Measurements from ENCODE around the gene MYCL.
"Not testable (repeated sequence)": the region's sequence is repeated elsewhere in the genome, so short reads cannot be mapped to it uniquely, and the experiment has no call there.

MYCL gene

DNA sequence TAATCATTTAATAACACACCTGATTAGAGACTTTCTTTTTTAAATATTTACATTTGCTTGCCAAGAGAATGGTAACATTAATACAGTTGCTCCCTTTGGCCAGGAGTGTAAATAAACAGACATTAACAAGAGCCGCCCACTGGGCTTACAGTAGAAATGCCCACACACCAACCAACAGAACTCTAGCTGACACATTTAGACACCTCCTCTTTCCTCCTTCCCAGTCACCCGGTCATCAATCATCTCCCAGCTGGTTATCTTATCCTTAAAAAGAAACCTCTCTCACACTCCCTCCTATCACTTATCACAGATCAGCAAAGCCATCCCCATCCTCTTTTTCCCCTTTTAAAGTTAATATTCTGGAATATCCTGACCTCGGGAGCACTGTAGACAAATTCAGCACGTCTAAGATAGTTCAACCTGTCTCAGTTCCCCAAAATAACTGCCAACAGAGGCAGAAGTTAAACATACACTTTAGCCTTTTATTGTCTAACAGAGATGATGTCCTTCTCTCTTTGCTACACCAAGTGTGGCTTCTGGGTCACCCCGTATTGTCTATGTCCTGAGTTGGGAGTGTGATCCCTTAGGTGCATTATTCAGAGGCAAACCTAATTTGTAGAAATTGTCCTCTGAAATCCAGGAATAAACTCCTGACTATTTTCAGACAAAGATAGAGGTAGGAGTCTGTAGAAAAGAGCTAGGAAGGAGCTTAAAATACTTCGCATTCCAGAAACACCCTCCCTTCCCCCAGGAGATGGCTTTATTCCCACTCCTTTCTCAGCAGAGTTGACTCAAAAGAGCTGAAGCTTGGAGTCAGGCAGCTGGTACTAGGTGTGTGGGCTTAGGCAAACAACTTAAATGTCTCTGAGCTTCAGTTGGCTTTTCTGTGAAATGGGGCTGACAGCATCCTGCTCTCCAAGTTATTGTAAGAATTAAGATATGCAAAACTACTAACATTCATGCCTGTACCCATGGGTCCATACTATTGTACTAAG is 8.8 kb downstream of the MYCL start:
- no peak for DNase-seq (ENCODE audit: low read depth in 2 of 2)

DNA sequence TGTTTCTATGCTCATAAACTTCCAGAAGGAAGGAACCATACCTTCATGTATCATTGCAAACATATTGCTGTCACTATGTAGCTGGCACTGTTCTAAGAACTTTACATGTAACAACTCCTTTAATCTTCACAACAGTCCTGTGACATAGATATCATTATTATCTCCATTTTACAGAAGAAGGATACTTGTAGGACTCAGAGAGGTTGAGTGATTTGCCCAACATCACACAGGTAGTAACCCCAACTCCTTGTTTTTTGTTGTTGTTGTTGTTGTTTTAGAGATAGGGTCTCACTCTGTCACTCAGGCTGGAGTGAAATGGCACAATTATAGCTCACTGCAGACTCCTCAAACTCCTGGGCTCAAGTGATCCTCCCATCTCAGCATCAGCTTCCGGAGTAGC is 10.8 kb downstream of the MYCL start:
- no peak for DNase-seq (ENCODE audit: low read depth in 2 of 2)

DNA sequence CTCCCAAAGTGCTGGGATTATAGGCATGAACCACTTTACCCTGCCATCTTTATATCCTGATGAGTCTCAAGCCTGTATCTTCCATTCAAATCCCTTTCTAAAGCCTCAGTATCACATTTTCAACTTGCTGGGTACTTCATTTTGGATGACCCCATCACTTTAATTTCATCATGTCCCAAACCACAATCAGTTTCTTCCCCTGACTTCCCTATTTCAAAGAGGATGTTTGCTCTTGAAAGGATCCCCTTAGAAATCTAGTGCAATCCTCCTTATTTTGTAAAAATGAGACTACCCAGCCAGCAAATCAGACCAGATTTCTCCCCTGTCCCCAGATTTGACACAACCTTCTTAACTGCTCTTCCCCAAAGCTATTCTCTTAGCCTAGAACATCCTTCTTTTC is 11.4 kb downstream of the MYCL start:
- DNase-seq (ENCODE audit: low read depth in 2 of 2) = no peak

DNA sequence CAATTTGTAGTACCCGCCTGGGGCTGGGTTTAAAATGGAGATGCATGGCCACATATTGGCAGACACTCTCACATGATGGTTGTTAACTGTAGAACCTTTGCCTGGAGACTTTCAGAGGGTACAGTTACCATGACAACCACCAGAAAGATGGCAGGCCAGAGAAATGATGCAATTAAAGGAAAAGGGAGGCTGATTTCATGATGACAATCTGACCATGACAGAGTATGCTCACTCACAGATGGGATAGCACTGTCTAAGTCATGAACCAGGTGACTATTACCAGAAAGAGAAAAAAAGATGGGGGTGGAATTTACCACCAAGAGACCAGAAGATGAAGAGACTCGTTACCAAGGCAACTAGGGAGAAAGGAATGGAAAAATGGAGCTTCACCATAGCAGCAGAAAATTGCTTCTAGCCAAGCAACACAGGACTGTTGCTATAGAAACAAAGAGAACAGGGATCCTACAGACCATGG is 14.9 kb downstream of the MYCL start:
- DNase-seq (ENCODE audit: low read depth in 2 of 2) = no peak

DNA sequence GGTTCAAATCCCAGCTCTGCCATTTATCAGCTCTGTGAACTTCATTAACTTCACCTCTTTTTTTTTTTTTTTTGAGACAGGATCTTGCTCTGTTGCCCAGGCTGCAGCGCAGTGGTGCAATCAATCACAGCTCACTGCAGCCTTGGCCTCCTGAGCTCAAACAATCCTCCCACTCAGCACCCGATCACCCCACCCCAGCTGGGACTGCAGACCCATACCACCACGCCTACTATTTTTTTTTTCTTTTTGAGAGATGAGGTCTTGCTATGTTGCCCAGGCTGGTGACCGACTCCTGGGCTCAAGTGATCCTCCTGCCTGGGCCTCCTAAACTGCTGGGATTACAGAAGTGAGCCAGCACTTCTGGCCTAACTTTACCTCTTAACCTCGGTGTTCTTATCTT is 16.2 kb downstream of the MYCL start:
- no peak for DNase-seq (ENCODE audit: low read depth in 2 of 2)

DNA sequence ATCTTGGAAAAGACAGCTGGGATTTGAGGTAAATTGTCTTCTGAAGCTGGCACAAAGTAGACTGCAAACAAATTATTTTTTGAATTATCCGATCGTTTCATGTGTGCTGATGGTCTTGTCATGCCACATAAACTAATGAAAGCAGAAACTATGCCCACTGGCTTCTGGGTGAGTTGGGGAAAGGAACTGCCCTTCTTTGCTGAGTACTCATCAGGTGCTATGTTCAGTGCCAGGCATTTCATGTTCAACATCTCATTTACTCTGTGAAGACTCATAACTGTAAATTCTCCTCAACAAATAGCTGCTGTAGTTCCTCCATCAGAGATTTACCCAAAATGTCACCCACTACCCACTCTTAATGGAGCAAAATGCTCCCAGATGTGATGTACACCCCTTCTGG is 19.6 kb downstream of the MYCL start:
- no peak for DNase-seq (ENCODE audit: low read depth in 2 of 2)

DNA sequence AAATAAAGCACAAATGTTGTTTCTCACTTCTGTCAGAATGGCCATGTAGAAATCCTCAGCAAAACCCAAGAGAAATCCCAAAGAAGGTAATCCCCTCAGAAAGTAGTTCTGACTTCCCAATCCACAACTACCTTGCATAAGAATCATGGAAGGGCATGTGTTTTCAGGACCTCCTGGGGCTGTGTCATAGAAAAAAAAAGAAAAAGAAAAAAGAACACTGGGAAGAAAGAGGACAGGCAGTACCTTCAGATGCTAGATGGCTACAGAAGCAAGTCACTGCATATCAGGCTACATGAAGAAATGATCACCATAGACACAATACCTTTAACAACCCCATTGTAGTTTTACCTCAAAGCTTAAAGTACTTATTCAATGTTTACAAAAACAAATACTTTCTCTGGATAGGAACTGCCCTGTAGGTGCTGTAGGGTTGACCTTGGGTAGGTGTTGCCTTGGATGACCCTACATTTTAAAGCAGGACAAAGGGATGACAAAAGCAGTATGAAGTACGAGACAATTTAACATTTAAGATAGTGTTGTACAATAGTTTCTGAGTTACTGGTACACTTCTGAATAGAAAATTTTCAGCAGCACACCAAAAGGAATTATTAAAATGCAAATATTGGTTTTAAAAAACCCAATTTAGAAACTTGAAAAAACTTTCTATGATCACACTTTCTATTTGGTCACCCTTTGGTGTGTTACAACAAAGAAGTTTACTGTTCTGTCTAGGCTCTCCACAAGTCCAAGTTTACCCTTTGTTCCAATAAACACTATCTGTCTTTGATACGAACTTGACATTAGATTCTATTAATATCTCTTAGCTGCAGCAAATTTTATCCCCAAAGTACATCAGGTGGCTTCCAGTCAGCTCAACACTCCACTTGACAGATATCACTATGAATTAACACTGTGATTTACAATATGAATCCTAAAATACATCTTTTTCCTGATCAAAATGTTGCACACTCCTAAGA is 23.4 kb downstream of the MYCL start:
- DNase-seq (ENCODE audit: low read depth in 2 of 2) = no peak

DNA sequence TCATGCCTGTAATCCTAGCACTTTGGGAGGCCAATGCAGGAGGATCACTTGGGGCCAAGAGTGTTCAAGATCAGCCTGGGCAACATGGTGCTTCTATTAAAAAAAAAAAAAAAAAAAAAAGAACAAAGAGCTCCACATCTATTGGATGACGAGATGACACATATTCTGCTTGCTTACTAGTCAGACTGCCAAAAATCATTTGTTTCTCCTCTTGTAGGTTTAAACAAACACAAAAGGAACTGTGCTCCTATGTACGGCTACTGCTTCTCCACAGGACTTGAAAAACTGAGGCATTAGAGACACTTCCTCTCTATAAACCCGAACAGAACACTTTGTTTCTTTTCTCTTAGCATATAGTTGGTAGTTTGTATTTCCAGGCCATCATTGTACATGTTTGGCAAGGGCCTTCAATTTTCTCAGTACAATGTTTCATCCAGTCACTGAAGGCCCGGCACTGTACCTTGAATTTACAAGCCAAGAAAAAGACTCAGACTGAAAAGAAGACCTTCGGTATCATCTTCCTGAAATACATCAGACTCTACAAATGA is 24.4 kb downstream of the MYCL start:
- no peak for DNase-seq (ENCODE audit: low read depth in 2 of 2)

GRCh38 chr1:39876144-39876543 is 25.6 kb downstream of the MYCL start:
- DNase-seq (ENCODE audit: low read depth in 2 of 2) = no peak

DNA sequence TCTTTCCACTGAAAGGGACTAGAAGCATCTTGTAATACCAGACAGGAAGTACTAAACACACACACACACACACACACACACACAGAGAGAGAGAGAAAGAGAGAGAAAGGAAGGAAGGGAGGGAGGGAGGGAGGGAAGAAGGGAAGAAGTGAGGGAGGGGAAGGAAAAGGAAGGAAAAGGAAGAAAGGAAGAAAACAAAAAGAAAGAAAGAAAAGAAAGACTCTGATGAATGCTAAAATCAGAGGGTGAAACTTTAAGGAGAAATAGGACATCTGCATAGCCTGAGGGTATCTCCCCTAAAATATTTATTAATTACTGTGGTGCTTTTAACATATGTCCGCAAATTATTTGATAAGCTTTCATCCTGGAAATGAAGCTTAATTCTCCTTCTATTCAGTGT is 29.0 kb downstream of the MYCL start:
- no peak for DNase-seq (ENCODE audit: low read depth in 2 of 2)

DNA sequence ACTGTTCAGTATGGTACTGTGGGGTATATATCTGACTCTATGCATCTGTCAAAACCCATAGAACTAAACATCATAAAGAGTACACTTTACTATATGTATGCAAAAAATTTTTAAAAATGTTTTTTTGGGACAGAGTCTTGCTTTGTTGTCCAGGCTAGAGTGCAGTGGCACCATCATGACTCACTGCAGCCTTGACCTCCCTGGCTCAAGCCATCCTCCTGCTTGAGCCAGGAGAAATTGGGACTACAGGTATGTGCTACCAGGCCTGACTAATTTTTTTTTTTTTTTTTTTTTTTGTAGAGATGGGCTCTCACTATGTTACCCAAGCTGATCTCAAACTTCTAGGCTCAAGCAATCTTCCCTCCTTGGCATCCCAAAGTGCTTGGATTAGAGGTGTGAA is 29.9 kb downstream of the MYCL start:
- DNase-seq (ENCODE audit: low read depth in 2 of 2) = no peak

GRCh38 chr1:39871043-39871442 is 30.7 kb downstream of the MYCL start:
- DNase-seq (ENCODE audit: low read depth in 2 of 2) = not testable (repeated sequence)

DNA sequence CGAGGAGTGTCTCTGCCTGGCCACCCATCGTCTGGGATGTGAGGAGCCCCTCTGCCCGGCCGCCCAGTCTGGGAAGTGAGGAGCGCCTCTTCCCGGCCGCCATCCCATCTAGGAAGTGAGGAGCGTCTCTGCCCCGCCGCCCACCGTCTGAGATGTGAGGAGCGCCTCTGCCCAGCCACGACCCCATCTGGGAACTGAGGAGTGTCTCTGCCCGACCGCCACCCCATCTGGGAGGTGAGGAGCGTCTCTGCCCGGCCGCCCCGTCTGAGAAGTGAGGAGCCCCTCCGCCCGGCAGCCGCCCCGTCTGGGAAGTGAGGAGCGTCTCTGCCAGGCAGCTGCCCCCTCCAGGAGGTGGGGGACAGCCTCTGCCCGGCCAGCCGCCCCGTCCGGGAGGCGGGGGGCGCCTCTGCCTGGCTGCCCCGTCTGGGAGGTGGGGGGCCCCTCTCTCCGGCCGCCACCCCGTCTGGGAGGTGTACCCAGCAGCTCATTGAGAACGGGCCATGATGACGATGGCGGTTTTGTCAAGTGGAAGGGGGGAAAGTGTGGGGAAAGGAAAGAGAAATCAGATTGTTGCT is 32.1 kb downstream of the MYCL start:
- DNase-seq (ENCODE audit: low read depth in 2 of 2) = not testable (repeated sequence)

DNA sequence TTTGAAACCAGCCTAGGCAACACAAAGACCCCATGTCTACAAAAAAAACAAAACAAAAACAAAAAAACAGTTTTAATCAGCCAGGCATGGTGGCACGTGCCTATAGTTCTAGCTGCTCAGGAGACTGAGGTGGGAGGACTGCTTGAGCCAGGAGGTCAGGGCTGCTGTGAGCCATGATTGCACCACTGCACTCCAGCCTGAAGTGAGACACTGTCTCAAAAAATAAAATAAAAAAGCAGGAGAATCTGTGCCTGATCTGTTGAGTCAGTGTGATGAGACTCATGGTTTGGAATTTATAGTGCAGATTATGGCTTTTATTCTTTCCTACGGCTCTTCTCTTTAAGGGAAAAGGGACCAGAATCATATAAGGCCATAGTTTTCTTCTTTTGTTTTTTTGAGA is 35.0 kb downstream of the MYCL start:
- no peak for DNase-seq (ENCODE audit: low read depth in 2 of 2)

- DNase-seq (ENCODE audit: low read depth in 2 of 2) = no peak
Measured at GRCh38 chr1:39865762-39866161, 36.0 kb downstream of the MYCL start.

DNA sequence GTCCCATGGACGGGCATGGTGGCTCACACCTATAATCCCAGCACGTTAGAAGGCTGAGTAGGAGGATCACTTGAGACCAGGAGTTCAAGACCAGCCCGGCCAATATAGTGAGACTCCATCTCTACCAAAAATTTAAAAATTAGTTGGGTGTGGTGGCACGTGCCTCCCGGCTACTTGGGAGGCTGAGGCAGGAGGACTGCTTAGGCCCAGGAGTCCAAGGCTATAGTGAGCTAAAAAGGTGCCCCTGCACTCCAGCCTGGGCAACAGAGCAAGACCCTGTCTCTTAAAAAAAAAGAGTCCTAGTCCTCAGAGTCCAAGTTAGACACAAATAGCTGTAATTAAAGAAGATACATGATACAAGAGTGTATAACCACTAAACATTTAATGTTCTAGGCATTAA is 38.5 kb downstream of the MYCL start:
- no peak for DNase-seq (ENCODE audit: low read depth in 2 of 2)

- DNase-seq (ENCODE audit: low read depth in 2 of 2) = no peak
Measured at GRCh38 chr1:39861003-39861402, 40.7 kb downstream of the MYCL start.

DNA sequence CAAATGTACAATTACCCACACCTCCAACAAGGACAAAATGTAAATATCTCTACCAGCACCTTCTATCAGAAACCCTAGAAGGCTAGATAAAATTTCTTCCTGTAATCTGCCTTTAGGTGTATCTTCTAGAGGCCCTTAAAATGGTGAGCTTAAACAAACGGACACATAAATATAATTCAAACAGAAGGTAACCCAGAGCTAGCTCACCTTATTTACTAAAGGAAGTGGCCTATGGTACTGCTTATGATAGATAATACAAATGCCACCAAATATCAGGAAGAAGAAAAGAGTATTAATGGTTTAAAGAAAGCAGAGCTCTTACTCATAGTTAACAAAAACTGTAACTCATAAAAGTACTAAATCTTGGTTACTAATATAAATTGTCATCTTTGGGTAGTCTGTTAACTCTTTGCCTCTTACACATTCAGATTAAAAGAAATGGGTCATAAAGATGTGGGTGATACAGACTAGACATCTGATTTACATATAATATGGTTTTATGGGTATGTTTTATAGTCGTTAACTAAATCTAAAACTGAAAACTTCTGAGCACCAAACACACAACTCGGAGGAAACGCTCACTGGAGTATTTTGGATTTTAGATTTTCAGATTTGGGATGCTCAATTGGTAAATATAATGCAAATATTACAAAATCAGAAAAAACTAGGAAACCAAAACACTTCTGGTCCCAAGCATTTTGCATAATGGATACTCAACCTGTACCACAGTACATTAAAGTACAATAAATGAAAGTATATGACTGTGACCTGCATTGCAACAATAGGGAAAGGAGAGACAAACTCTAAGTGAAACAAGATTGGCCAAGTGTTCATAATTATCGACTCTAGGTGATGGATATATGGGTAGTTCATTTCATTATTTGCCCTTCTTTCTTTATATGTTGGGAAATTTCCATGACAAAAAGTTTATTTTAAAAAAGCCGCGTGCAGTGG is 41.6 kb downstream of the MYCL start:
- no peak for DNase-seq (ENCODE audit: low read depth in 2 of 2)

DNA sequence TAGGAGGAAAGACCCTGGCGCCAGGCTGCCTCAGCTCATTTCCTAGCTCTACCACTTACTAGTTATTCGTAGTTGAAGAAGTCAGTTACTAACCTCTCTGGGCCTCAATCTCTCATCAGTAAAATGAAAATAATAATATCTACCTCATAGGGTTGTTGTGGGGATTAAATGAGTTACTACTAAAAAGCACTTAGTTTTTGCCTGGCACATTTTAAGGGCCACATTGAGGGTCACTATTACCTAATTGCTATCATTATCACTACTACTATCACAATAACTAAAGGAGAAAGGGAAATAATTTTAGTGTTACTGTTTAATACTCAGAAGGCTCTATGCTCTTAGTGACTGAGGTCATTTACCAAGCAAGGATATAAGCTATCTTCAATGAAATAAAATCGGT is 43.4 kb downstream of the MYCL start:
- no peak for DNase-seq (ENCODE audit: low read depth in 2 of 2)

GRCh38 chr1:39857126-39857878 is 44.4 kb downstream of the MYCL start:
- no peak for DNase-seq (ENCODE audit: low read depth in 2 of 2)

Data from stimulated activated CD8-positive, alpha-beta memory T cell treated with anti-CD3 and anti-CD28 coated beads, Interleukin-2, amount 100 ng/mL, for 48 hours (primary cell).